Adrenal gland (tissue), 5 donors: Measurements from ENCODE around the gene U2SURP.

Experiments used
- CTCF ChIP-seq, 6 experiments: fragments of 450-650 bp in 4 of 6; fragments of 200-600 bp in 2 of 6; sonication (generic) in 1 of 6; IDR thresholded peaks; 1 replicate in 5 of 6; 2 replicates in 1 of 6; pipeline versions ENCODE4 v1.5.1 to v1.8.0; 2016 to 2021; ENCODE audit warnings: antibody characterized with exemption in 6 of 6, mild to moderate bottlenecking in 2 of 6, moderate library complexity in 1 of 6
- POLR2A ChIP-seq, 2 donors: fragments of 450-650 bp; IDR thresholded peaks; one replicate each; pipeline ENCODE4 v1.6.1; 2017; ENCODE audit warnings: antibody characterized with exemption in 2 of 2, mild to moderate bottlenecking in 2 of 2, moderate library complexity in 1 of 2
- donor health status: DM: no; HTN: no; CAD: no.

DNA sequence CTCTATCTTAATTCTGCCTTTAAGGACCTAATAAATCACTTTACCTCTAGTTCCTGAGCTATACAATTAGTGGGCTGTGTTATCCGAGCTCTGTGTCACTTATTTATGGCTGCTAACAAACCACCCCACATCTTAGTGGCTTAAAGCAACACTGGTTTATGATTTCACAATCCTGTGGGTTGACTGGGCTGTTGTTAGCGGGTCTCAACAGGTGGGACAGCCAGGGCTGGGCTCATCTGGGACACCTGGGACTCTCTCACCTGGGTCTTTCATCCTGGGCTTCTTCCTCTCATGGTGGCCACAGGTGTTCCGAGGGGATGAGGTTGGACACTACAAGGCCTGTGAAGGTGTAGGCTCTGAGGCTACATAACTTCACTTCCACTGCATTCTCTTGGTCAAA, 82.4 kb downstream of the U2SURP start:
- no peak for TF ChIP-seq CTCF (IDR thresholded peaks at IDR 0.05)
- no peak for TF ChIP-seq POLR2A (IDR thresholded peaks at IDR 0.05)
